GM23338 (cell line): Measurements from ENCODE around the gene CERS1. TPM values are rescaled to one million over a fixed set of nuclear protein-coding genes. Genes with fewer than 3 reads are reported as not detected.

Experiments
- ATAC-seq: fragments of 200-7000 bp; cut with Tn5 transposase; 3 replicates; pipeline ENCODE4 v1.9.1; 2020
- DNase-seq: peaks from one replicate; pipeline ENCODE4 v3.0.0-alpha.2; 2015; ENCODE audit warnings: low spot score
- H2AFZ ChIP-seq: fragments of 200-600 bp; sonication (generic); 2 replicates; pipeline ENCODE4 v1.8.0; 2016; ENCODE audit warnings: antibody characterized with exemption, mild to moderate bottlenecking, moderate library complexity
- H3F3A ChIP-seq: fragments of 200-600 bp; sonication (generic); replicated peaks from 2 replicates; pipeline ENCODE4 v1.8.0; 2017; ENCODE audit warnings: antibody characterized with exemption, mixed run types, low read depth
- H3K27ac ChIP-seq: fragments of 200-600 bp; sonication (generic); 2 replicates; pipeline ENCODE4 v1.6.1; 2016; ENCODE audit warnings: low read depth
- H3K27me3 ChIP-seq: fragments of 200-600 bp; sonication (generic); 2 replicates; pipeline ENCODE4 v1.8.0; 2016; ENCODE audit warnings: mild to moderate bottlenecking, mixed run types, moderate library complexity; ENCODE audit not compliant: insufficient read depth
- H3K36me3 ChIP-seq: fragments of 200-600 bp; sonication (generic); 2 replicates; pipeline ENCODE4 v1.8.0; 2016; ENCODE audit warnings: mild to moderate bottlenecking; ENCODE audit not compliant: insufficient read depth
- H3K4me1 ChIP-seq: fragments of 200-600 bp; sonication (generic); 2 replicates; pipeline ENCODE4 v1.8.0; 2016; ENCODE audit warnings: mild to moderate bottlenecking, moderate library complexity; ENCODE audit not compliant: insufficient read depth
- H3K4me2 ChIP-seq: fragments of 200-600 bp; sonication (generic); 2 replicates; pipeline ENCODE4 v1.7.1; 2017; ENCODE audit warnings: mixed run types
- H3K4me3 ChIP-seq: fragments of 200-600 bp; sonication (generic); 2 replicates; pipeline ENCODE4 v1.6.1; 2016; ENCODE audit warnings: mixed run types
- H3K79me2 ChIP-seq: fragments of 200-600 bp; sonication (generic); replicated peaks from 2 replicates; pipeline ENCODE4 v1.8.0; 2017; ENCODE audit warnings: mild to moderate bottlenecking; ENCODE audit not compliant: insufficient read depth
- H3K9me2 ChIP-seq: fragments of 200-600 bp; sonication (generic); 2 replicates; pipeline ENCODE4 v1.8.0; 2017; ENCODE audit not compliant: insufficient read depth
- H4K20me1 ChIP-seq: fragments of 200-600 bp; sonication (generic); replicated peaks from 2 replicates; pipeline ENCODE4 v1.8.0; 2017; ENCODE audit warnings: mild to moderate bottlenecking; ENCODE audit not compliant: insufficient read depth
- H3K27ac Mint-ChIP-seq: 2 replicates; pipeline ENCODE4 v1.8.0; 2020; ENCODE audit warnings: inconsistent platforms, mild to moderate bottlenecking, moderate library complexity, mixed read lengths
- H3K27me3 Mint-ChIP-seq: 3 replicates; pipeline ENCODE4 v1.8.0; 2022; ENCODE audit warnings: low read depth, mild to moderate bottlenecking, moderate library complexity, mixed read lengths, inconsistent platforms; ENCODE audit not compliant: insufficient read depth, poor library complexity
- H3K36me3 Mint-ChIP-seq: 3 replicates; pipeline ENCODE4 v1.8.0; 2021; ENCODE audit warnings: low read depth, mild to moderate bottlenecking, inconsistent platforms, moderate library complexity, mixed read lengths
- H3K4me1 Mint-ChIP-seq: 3 replicates; pipeline ENCODE4 v1.8.0; 2020; ENCODE audit warnings: mild to moderate bottlenecking, inconsistent platforms, mixed read lengths
- H3K4me3 Mint-ChIP-seq: 3 replicates; pipeline ENCODE4 v1.8.0; 2021; ENCODE audit warnings: moderate library complexity, mild to moderate bottlenecking, inconsistent platforms, mixed read lengths
- H3K9me3 Mint-ChIP-seq: 3 replicates; pipeline ENCODE4 v1.8.0; 2020; ENCODE audit warnings: moderate library complexity, mild to moderate bottlenecking, inconsistent platforms, mixed read lengths
- EZH2phosphoT487 ChIP-seq: fragments of 200-600 bp; sonication (generic); IDR thresholded peaks from one replicate; pipeline ENCODE4 v1.8.1; 2018; ENCODE audit warnings: antibody characterized with exemption; ENCODE audit not compliant: unreplicated experiment
- JUNB ChIP-seq: IDR thresholded peaks from one replicate; pipeline ENCODE4 v1.6.1; 2016; ENCODE audit warnings: antibody characterized with exemption; ENCODE audit not compliant: unreplicated experiment
- NANOG ChIP-seq: IDR thresholded peaks from 2 replicates; pipeline ENCODE4 v1.6.1; 2016; ENCODE audit warnings: antibody characterized with exemption, borderline replicate concordance
- POLR2AphosphoS5 ChIP-seq: IDR thresholded peaks from 2 replicates; pipeline ENCODE4 v1.6.1; 2016; ENCODE audit warnings: antibody characterized with exemption, low read depth
- ZNF114 ChIP-seq: fragments of 250-450 bp; sonication (Bioruptor Pico); IDR thresholded peaks from 2 replicates; pipeline ENCODE4 v1.5.0; 2020; ENCODE audit warnings: mild to moderate bottlenecking, moderate library complexity
- polyA plus RNA-seq: library from polyadenylated mRNA; unstranded; fragments of >200 nt; fragmentation: Nextera tagmentation; extraction: Ambion mirVana; gene quantifications from 2 replicates; pipeline ENCODE4 v1.2.1, GENCODE V29; 2016
- total RNA-seq: library from RNA; depleted of rRNA; stranded (reverse); fragments of >200 nt; shearing (Covaris generic); gene quantifications from 2 replicates; pipeline ENCODE4 v1.2.3, GENCODE V29; 2014
- TF ChIP-seq, protein P1 (sequence below): fragments of 250-450 bp; sonication (Bioruptor Pico); IDR thresholded peaks from 2 replicates; pipeline ENCODE4 v1.5.0; 2020; ENCODE audit warnings: mild to moderate bottlenecking, moderate library complexity
- TF ChIP-seq, protein P2 (sequence below), 2 experiments: fragments of 200-600 bp in 1 of 2; sonication (generic) in 1 of 2; conservative IDR thresholded peaks; 2 replicates each; pipeline versions ENCODE4 v1.5.1 to v1.6.1; 2016 to 2017; ENCODE audit warnings: antibody characterized with exemption in 2 of 2, low read depth in 2 of 2, mild to moderate bottlenecking in 2 of 2, moderate library complexity in 1 of 2

The CERS1 gene
- total and polyA plus RNA-seq, 2 experiments from 2014 or later: 11.1 to 12.2 TPM

DNA sequence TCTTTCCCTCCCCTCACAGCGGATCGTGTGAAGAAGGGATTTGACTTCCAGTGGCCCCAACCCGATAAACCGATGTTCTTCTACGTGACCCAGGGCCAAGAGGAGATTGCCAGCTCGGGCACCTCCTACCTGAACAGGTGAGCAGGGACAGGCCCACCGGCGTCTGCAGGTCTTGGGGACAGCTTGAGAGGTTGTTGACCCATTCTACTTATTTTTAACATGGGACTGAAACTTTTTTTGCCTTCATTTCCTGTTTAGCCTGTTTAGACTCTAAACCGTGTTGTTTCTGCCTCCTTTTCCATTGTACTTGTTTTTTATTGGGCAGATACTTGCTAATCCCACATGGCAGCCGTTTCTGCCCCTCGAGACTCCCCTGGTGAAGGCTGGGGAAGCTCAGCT, 35.7 kb downstream of the CERS1 start (continued):
- TF ChIP-seq, protein P1, sequence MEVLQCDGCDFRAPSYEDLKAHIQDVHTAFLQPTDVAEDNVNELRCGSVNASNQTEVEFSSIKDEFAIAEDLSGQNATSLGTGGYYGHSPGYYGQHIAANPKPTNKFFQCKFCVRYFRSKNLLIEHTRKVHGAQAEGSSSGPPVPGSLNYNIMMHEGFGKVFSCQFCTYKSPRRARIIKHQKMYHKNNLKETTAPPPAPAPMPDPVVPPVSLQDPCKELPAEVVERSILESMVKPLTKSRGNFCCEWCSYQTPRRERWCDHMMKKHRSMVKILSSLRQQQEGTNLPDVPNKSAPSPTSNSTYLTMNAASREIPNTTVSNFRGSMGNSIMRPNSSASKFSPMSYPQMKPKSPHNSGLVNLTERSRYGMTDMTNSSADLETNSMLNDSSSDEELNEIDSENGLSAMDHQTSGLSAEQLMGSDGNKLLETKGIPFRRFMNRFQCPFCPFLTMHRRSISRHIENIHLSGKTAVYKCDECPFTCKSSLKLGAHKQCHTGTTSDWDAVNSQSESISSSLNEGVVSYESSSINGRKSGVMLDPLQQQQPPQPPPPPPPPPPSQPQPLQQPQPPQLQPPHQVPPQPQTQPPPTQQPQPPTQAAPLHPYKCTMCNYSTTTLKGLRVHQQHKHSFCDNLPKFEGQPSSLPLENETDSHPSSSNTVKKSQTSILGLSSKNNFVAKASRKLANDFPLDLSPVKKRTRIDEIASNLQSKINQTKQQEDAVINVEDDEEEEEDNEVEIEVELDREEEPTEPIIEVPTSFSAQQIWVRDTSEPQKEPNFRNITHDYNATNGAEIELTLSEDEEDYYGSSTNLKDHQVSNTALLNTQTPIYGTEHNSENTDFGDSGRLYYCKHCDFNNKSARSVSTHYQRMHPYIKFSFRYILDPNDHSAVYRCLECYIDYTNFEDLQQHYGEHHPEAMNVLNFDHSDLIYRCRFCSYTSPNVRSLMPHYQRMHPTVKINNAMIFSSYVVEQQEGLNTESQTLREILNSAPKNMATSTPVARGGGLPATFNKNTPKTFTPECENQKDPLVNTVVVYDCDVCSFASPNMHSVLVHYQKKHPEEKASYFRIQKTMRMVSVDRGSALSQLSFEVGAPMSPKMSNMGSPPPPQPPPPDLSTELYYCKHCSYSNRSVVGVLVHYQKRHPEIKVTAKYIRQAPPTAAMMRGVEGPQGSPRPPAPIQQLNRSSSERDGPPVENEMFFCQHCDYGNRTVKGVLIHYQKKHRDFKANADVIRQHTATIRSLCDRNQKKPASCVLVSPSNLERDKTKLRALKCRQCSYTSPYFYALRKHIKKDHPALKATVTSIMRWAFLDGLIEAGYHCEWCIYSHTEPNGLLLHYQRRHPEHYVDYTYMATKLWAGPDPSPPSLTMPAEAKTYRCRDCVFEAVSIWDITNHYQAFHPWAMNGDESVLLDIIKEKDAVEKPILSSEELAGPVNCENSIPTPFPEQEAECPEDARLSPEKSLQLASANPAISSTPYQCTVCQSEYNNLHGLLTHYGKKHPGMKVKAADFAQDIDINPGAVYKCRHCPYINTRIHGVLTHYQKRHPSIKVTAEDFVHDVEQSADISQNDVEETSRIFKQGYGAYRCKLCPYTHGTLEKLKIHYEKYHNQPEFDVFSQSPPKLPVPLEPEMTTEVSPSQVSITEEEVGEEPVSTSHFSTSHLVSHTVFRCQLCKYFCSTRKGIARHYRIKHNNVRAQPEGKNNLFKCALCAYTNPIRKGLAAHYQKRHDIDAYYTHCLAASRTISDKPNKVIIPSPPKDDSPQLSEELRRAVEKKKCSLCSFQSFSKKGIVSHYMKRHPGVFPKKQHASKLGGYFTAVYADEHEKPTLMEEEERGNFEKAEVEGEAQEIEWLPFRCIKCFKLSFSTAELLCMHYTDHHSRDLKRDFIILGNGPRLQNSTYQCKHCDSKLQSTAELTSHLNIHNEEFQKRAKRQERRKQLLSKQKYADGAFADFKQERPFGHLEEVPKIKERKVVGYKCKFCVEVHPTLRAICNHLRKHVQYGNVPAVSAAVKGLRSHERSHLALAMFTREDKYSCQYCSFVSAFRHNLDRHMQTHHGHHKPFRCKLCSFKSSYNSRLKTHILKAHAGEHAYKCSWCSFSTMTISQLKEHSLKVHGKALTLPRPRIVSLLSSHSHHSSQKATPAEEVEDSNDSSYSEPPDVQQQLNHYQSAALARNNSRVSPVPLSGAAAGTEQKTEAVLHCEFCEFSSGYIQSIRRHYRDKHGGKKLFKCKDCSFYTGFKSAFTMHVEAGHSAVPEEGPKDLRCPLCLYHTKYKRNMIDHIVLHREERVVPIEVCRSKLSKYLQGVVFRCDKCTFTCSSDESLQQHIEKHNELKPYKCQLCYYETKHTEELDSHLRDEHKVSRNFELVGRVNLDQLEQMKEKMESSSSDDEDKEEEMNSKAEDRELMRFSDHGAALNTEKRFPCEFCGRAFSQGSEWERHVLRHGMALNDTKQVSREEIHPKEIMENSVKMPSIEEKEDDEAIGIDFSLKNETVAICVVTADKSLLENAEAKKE (CRISPR knock-in tag): no peak
- TF ChIP-seq NANOG (no peak), JUNB (no peak), POLR2AphosphoS5 (no peak)

DNA sequence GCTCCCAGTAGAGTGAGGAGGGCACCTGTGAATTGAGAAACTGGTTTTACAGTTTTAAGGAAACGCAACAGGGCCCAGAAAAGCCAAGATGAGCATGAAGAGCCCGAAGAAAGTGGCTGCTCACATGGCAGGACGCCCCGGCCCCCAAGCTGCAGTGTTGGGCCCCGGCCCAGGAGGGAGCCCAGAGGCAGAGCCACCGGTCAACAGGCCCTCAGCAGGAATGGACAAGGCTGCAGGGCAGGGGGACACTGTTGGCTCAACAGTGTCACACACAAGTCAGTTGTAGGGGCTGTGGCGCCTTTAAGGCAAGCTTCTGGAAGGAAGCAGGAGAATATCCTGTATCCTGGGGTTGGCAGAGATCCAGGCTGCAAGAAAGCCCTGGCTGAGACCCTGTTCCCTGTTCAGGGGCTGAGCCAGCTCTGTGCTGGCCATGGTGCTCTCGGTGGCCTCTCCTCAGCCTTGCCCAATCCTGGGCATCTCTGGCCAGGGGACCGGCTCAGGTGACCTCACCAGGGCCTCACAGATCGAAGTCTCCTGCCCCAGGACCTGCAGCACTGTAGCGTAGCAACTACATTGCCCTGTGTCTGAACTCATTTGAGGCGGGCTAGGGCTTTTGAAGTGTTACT, 36.2 kb downstream of the CERS1 start:
- Histone ChIP-seq H3K4me2 (no peak overlapping the region), H3K27ac (no peak overlapping the region), H4K20me1 (peaks cover 12% of the 10 kb centered on the region), H3K27me3 (no peaks in the 10 kb centered on the region), H3K4me1 (no peaks in the 10 kb centered on the region), H3K79me2 (no peaks in the 10 kb centered on the region), H3K9me2 (no peaks in the 10 kb centered on the region), H3K4me3 (no peak overlapping the region), H2AFZ (no peak overlapping the region), H3F3A (peaks cover 5% of the 10 kb centered on the region; the same call in 1 of the 2 replicates), H3K36me3 (peaks cover 41% of the 10 kb centered on the region; the same call in 1 of the 2 replicates)
- DNase-seq (no peak), ATAC-seq (no peak)
- no peaks in the 10 kb centered on the region for H3K4me1 Mint-ChIP-seq
- no peak overlapping the region for H3K4me3 Mint-ChIP-seq
- H3K27ac Mint-ChIP-seq: no peak overlapping the region
- H3K27me3 Mint-ChIP-seq: no peaks in the 10 kb centered on the region
- H3K9me3 Mint-ChIP-seq: no peaks in the 10 kb centered on the region
- peaks cover 79% of the 10 kb centered on the region for H3K36me3 Mint-ChIP-seq
- TF ChIP-seq JUNB (no peak), EZH2phosphoT487 (no peak), NANOG (no peak), ZNF114 (no peak)
- TF ChIP-seq, protein P2, sequence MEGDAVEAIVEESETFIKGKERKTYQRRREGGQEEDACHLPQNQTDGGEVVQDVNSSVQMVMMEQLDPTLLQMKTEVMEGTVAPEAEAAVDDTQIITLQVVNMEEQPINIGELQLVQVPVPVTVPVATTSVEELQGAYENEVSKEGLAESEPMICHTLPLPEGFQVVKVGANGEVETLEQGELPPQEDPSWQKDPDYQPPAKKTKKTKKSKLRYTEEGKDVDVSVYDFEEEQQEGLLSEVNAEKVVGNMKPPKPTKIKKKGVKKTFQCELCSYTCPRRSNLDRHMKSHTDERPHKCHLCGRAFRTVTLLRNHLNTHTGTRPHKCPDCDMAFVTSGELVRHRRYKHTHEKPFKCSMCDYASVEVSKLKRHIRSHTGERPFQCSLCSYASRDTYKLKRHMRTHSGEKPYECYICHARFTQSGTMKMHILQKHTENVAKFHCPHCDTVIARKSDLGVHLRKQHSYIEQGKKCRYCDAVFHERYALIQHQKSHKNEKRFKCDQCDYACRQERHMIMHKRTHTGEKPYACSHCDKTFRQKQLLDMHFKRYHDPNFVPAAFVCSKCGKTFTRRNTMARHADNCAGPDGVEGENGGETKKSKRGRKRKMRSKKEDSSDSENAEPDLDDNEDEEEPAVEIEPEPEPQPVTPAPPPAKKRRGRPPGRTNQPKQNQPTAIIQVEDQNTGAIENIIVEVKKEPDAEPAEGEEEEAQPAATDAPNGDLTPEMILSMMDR (conservative IDR thresholded peaks at IDR 0.05; ENCODE audit: low read depth in 2 of 2): no peak
- TF ChIP-seq, protein P1 (CRISPR knock-in tag): no peak
